ENCODE measurements around the gene DCAF11. TPM values are rescaled to one million over a fixed set of nuclear protein-coding genes. Genes with fewer than 3 reads are reported as not detected.

The DCAF11 gene
- total RNA-seq, 1 donor from 2014 or later = 84.3 TPM

- peaks cover 38% of the 10 kb centered on the region for H3K36me3 Mint-ChIP-seq (ENCODE audit: low read depth)
- no peak for DNase-seq
- TF ChIP-seq CTCF (IDR thresholded peaks at IDR 0.05) = no peak
- ChIA-PET CTCF (interaction anchor here (0.7 to 7.4 kb wide), 6 partner anchors 14 to 193 kb away, joined by 3 to 137 read pairs (median 24); partner anchors contain the start of genes DHRS1, IRF9, NOP9 and PCK2), POLR2A (interaction anchor here (0.6 to 9.8 kb wide), 8 partner anchors 9 to 220 kb away, joined by 3 to 115 read pairs (median 5); partner anchors contain the start of genes IRF9, PCK2, PSME2 and RNF31)
- no peak overlapping the region for H3K4me3 Mint-ChIP-seq
- H3K27me3 Mint-ChIP-seq = no peaks in the 10 kb centered on the region
- peaks cover 2% of the 10 kb centered on the region for H3K9me3 Mint-ChIP-seq
- intact Hi-C loops (cut with micrococcal nuclease) = no loop called here
- peaks cover 9% of the 10 kb centered on the region for H3K4me1 Mint-ChIP-seq
- H3K27ac Mint-ChIP-seq = no peak overlapping the region
- ATAC-seq (ENCODE audit: low read depth) = no peak
These were observed 7.8 kb upstream of the DCAF11 start for GRCh38 chr14:24106672-24107271.

DNA sequence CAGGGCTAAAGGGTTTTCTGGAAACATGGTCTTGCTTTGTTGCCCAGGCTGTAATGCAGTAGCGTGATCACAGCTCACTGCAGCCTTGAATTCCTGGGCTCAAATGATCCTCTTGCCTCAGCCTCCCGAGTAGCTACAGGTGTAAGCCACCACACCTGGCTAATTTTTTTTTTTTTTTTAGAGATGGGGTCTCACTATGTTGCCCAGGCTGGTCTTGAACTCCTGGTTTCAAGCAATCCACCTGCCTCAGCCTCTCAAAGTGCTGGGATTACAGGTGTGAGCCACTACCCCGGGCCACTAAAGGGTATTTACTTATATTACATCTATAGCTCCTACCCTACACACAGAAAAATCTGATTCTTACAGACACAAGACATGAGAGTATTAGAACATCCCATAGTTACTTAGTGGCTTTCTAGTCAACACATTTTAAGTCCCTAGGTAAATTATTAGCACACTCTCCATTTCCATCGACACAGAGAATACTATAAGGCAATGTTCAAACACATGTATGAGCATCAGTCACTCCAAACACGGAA, 6.2 kb upstream of the DCAF11 start:
- POLR2A ChIA-PET = interaction anchor here (0.6 to 9.8 kb wide), 21 partner anchors 9 to 160 kb away, joined by 3 to 115 read pairs (median 4); partner anchors contain the start of genes EMC9, IPO4, IRF9 and PCK2
- DNase-seq (no peak), ATAC-seq (ENCODE audit: low read depth) (no peak)
- Mint-ChIP-seq H3K27me3 (no peaks in the 10 kb centered on the region), H3K36me3 (ENCODE audit: low read depth) (peaks cover 25% of the 10 kb centered on the region), H3K4me1 (peaks cover 12% of the 10 kb centered on the region), H3K27ac (peak overlapping the region; percentile 90), H3K4me3 (no peak overlapping the region), H3K9me3 (peaks cover 2% of the 10 kb centered on the region)
- CTCF ChIA-PET = interaction anchor here (0.7 to 7.4 kb wide), 33 partner anchors 8 to 545 kb away, joined by 3 to 137 read pairs (median 4); partner anchors contain the start of genes CIDEB, EMC9, IRF9 and MDP1
- TF ChIP-seq CTCF (IDR thresholded peaks at IDR 0.05) = no peak
- intact Hi-C loops (cut with micrococcal nuclease) = loop anchor here (1.0 kb wide), 3 partner anchors 13 to 50 kb away; no protein-coding TSS in a partner anchor

DNA sequence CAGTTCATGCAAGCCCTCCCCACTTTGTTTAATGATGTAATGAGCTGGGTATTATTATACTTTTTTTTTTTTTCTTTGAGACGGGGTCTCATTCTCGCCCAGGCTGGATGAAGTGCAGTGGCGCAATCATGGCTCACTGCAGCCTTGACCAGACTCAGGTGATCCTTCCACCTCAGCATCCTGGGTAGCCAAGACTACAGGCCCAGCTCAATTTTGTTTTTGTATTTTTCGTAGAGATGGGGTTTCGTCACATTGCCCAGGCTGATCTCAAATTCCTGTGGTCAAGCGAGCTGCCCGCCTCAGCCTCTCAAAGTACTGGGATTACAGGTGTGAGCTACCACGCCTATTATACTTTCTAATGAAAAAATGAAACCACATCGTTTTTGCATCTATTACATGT, 4.5 kb upstream of the DCAF11 start:
- CTCF ChIA-PET = interaction anchor here (0.6 to 5.6 kb wide), 11 partner anchors 13 to 223 kb away, joined by 3 to 45 read pairs (median 9); partner anchors contain the start of genes CARMIL3, CIDEB, IRF9 and PSME2
- POLR2A ChIA-PET = interaction anchor here (0.6 to 9.8 kb wide), 8 partner anchors 9 to 103 kb away, joined by 3 to 115 read pairs (median 5); partner anchors contain the start of genes EMC9, PCK2, PSME1 and PSME2
- Mint-ChIP-seq H3K9me3 (no peaks in the 10 kb centered on the region), H3K27ac (no peak overlapping the region), H3K4me3 (no peak overlapping the region), H3K4me1 (peaks cover 15% of the 10 kb centered on the region), H3K27me3 (no peaks in the 10 kb centered on the region), H3K36me3 (ENCODE audit: low read depth) (peaks cover 19% of the 10 kb centered on the region)
- no peak for DNase-seq
- no peak for TF ChIP-seq CTCF (IDR thresholded peaks at IDR 0.05)
- no peak for ATAC-seq (ENCODE audit: low read depth)
- intact Hi-C loops (cut with micrococcal nuclease) = loop anchor here (10.0 kb wide), 1 partner anchor 1015 kb away; the partner anchor contains the start of genes ACIN1 and C14orf119

DNA sequence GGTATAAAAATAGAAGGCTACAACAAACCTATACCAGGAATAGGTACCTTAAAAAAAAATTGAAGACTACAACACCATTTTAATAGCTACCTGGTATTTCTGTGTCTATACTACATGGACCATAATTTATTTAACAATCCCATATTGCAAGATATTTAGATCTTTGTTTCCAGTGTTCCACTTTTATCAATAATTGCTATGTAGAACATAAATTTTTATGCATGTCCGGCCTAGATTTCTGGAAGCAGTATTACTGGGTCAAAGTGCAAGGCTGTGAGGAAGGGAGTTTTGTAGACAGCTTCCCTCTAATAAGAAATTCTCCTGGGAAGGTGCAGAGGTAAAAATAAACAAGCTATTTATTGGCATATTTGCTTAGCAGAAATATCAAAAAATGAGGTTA, 4.1 kb upstream of the DCAF11 start:
- no peak for DNase-seq
- intact Hi-C loops (cut with micrococcal nuclease) = loop anchor here (10.0 kb wide), 1 partner anchor 1016 kb away; the partner anchor contains the start of genes ACIN1 and C14orf119
- H3K27ac Mint-ChIP-seq = no peak overlapping the region

More for the DNA sequence above, 4.1 kb upstream of the DCAF11 start:
- H3K9me3 Mint-ChIP-seq = no peaks in the 10 kb centered on the region
- CTCF ChIA-PET = interaction anchor here (1.1 to 5.6 kb wide), 7 partner anchors 19 to 223 kb away, joined by 4 to 45 read pairs (median 10); partner anchors contain the start of genes CARMIL3, IRF9, PSME2 and RNF31
- no peak for TF ChIP-seq CTCF (IDR thresholded peaks at IDR 0.05)
- H3K4me3 Mint-ChIP-seq = no peak overlapping the region
- no peak for ATAC-seq (ENCODE audit: low read depth)
- H3K36me3 Mint-ChIP-seq (ENCODE audit: low read depth) = peaks cover 19% of the 10 kb centered on the region
- no peaks in the 10 kb centered on the region for H3K27me3 Mint-ChIP-seq
- peaks cover 20% of the 10 kb centered on the region for H3K4me1 Mint-ChIP-seq
- POLR2A ChIA-PET = interaction anchor here (0.5 to 9.8 kb wide), 9 partner anchors 16 to 105 kb away, joined by 3 to 115 read pairs (median 5); partner anchors contain the start of genes EMC9, MDP1, PCK2 and PSME1
